Pulmonary artery endothelial cell (primary cell): ENCODE measurements around the gene OR2A12. TPM values are rescaled to one million over a fixed set of nuclear protein-coding genes. Genes with fewer than 3 reads are reported as not detected.
"Not testable (repeated sequence)": the region's sequence is repeated elsewhere in the genome, so short reads cannot be mapped to it uniquely, and the experiment has no call there.

Experiments
- DNase-seq: peaks from one replicate; pipeline ENCODE4 v3.0.0-alpha.2; 2011; ENCODE audit warnings: low read depth, low spot score
- total RNA-seq: library from RNA; depleted of rRNA; stranded (reverse); fragments of >200 nt; gene quantifications from 2 replicates; pipeline ENCODE4 v1.2.3, GENCODE V29; 2014

Gene OR2A12
- not detected in 2 replicates for total RNA-seq

- DNase-seq, result no peak
These were observed at the start of gene OR2A12 for GRCh38 chr7:144085978-144086377. Gene OR2A12, plus strand, starts transcription at chr7:144086278. Its CDS starts 8,830 bp downstream, at chr7:144095108.

DNA sequence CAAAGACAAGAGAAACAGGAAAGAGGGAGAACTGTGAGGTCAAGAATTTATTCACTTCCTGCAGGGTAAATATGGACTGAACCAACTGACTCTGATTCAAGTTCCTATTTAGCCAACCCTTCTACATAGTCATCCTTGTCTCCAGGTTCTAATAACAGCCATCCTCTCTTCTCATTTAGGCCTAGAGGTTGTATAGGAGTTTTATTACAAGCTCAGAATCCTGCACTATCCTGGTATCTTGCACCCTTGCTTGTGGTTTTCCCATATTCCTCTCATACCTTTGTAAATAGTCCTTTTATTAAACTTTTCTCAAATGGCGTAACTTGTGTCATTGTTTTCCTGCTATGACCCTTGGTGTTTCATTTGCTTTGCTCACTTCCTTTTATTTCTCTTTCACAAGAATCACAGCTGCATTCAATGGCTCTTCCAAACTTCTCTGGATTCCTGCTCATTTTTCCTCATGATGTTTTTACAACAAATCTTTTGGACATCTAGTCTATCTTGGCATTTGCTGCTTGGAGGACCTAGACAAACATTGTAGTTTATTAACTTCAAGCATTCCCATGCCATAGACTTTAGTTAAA is 49.7 kb upstream of the OR2A12 start:
- peak; percentile 4 for DNase-seq

DNA sequence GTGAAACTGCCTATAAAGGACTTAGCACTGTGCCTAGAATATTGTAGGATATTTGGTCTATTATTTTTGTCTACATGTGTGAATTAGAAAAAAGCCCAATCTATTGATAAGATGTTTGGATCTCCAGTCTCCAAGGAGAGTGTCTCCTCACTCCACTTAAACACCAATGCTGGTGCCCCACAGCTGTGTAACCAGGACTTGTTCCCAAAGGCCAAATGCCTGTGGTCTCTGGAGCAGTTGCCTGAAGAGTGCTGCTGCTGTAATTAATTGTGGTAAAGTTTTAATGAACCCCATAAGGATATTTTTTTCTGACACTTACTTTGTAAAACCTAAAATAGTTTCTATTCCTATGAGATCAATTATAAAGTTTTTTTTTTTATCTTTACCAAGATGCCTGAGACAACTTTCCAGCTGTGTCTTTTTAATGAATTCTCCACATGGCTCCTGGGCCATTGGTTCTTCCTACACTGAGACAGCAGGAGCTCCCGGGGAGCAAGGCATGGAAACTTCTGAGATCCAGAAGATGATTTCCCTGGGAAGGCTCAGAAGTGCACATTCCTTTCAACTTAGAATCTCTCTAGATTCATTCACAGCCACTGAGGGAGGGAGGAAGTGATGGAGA is 48.6 kb upstream of the OR2A12 start:
- no peak for DNase-seq

GRCh38 chr7:144038887-144039286 is 47.2 kb upstream of the OR2A12 start:
- DNase-seq, result no peak

DNA sequence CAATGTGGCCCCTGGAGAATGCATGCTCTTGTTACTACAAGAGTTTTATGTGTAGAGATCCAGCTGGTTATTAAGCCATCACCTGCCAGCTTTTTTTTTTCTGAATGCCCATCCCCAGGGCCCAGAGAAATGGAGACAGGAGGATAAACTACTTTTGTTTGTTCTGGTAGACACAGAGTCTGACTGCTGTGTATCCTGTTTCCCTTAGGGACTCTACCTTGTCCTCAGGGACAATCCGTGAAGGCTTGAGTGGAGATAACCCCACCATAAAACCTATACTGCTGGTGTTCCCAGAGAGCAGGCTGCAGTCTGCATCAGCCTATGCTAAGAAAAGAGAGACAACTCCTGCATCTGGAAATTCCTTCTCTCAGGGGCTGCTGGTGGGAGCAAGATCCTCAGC is 37.4 kb upstream of the OR2A12 start, which contains the start of gene OR2A5:
OR2A5 (plus strand) TSS at position 301 of the 400 bp plus-strand sequence. CDS start 1,454 bp downstream, outside the sequence.
- no peak for DNase-seq

DNA sequence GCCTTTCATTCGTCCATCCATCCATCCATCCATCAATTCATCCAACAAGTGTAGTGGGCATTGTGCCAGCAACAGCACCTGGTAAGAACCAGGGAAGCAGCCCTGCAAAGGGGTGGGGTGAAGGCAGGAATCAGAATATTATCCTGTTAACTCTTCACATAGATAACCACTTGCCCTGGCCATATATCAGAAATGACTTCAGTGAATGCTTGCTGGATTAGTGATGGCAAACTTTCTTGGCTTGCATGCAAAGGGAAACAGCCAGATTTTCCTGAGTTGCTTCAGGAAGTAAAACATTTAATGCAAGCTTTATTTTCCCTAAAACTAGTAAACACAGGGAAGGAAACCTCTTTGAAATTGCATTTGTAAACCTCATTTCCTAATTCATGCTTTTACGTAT is 36.6 kb upstream of the OR2A12 start:
- no peak for DNase-seq

DNA sequence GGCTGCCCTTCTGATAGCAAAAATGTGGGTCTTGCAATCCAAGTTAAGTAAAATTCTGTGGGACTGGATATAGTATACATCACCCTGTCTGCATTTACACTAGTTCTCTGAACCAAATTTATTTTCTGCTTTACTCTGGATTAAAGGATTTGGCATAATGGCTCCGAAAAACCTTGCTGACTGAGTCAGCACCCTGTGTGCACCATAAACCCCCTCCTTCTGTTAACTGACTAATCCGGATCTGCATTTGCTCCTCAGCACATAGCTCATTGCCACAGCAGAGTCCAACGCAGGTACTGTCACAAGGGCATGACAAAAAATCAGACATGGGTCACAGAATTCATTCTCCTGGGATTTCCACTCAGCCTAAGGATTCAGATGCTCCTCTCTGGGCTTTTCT is 36.0 kb upstream of the OR2A12 start:
- no peak for DNase-seq

- not testable (repeated sequence) for DNase-seq
These were observed 35.2 kb upstream of the OR2A12 start for GRCh38 chr7:144050884-144051283.

DNA sequence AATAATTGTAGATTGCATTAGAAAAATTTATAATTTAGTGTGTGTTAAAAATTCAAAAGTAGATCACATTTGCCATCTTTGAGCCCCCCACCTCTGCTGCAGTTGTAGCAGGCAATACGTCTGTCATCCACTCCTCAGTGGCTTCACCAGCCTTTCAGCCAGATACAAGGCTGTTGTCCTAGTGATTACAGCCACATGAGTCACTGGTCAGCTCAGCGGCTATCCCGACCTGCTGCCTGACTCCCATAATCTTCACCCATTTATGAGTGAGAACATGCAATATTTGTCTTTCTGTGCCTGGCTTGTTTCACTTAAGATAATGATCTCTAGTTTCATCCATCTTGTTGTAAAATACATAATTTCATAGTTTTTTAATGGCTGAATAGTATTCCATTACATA is 28.1 kb upstream of the OR2A12 start:
- no peak for DNase-seq

DNA sequence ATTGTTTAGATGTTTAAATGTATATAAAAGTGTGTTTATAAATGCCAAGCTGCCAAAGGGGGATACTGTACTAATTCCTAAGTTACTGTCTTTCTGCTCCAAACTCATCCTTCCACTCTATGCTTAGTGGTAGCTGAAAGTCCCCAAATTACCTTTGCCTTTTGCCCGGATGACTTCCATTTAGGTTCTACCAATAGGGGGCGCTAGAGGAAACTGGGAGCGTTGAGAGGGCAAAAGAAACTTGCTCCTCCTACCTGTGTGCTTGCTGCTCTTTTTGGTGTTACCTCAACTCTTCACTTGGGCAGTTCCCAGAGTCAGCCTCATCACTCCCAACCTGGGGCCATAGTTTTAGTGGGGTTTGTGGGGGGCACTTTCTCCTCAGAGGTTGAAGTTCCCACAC is 22.4 kb upstream of the OR2A12 start:
- no peak for DNase-seq

- DNase-seq, result no peak
These were observed 16.6 kb upstream of the OR2A12 start, which contains the start of gene OR2A25 for GRCh38 chr7:144069511-144069910. Gene OR2A25, plus strand, starts transcription at chr7:144069811. Its CDS starts 4,409 bp downstream, at chr7:144074220.

DNA sequence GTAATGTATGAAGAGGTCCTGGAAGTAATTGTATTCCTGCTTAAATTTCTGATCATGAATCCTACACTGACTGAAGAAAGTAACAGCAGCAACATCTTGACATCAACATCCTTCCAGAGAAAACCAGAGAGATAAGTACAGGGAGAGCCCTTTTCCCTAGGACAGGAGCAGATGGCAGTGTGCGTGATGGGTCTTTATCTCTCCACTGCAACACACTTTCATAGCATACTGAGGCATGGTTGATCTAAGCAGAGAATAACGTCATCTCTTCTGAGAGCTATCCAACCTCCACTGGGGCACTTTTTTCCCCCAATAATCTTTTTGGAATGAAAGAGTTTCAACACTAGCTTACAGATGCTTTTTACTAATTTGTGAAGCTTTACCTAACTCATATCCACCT is 16.1 kb upstream of the OR2A12 start:
- no peak for DNase-seq

GRCh38 chr7:144074374-144074773 is 11.7 kb upstream of the OR2A12 start:
- DNase-seq, result no peak

- DNase-seq, result no peak
These were observed 652 bp downstream of the OR2A12 start for GRCh38 chr7:144086730-144087129.

GRCh38 chr7:144087230-144087629 is 1.2 kb downstream of the OR2A12 start:
- no peak for DNase-seq

- no peak for DNase-seq
These were observed 4.6 kb downstream of the OR2A12 start for GRCh38 chr7:144090667-144091066.

- no peak for DNase-seq
These were observed 12.7 kb downstream of the OR2A12 start for GRCh38 chr7:144098776-144099175.

- DNase-seq, result no peak
These were observed 14.5 kb downstream of the OR2A12 start for GRCh38 chr7:144100607-144101006.

DNA sequence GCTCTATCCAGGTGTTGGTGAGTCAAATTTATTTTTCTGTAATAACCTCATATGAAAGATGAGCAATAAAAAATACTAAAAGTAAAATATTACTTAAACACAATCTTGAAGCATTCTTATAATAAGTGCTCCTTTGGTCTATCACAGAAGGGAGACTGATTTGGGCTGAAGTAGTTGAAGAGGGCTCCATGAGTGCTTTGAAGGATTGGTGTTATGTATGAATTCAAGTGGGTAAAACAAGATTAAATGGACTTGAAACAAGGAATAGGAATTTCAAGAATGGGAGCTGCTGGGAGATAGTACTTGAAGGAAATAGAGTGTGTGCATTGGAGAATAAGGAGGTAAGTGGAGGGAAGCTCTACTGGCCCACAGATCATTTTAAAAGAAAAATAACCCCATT is 16.0 kb downstream of the OR2A12 start:
- DNase-seq, result no peak

- no peak for DNase-seq
These were observed 19.1 kb downstream of the OR2A12 start for GRCh38 chr7:144105211-144105610.

DNA sequence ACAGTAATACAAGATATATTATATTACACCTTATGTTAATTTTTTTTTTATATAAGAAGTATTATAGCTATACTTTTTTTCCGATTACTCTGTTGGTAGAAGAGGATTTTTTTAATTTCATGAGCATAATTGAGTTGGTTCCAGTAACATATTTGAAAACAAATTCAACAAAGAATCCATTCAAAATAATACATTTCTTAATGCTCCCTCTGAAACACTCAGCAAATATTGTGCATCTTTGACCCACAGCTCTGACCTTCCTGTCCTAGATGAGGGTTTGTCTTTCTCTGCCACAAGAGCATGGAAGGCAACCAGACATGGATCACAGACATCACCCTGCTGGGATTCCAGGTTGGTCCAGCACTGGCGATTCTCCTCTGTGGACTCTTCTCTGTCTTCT is 23.2 kb downstream of the OR2A12 start, which contains the start of gene OR2A2:
OR2A2 (plus strand) TSS at position 301 of the 400 bp plus-strand sequence; CDS start at position 301, 0 bp downstream.
- DNase-seq, result no peak

DNA sequence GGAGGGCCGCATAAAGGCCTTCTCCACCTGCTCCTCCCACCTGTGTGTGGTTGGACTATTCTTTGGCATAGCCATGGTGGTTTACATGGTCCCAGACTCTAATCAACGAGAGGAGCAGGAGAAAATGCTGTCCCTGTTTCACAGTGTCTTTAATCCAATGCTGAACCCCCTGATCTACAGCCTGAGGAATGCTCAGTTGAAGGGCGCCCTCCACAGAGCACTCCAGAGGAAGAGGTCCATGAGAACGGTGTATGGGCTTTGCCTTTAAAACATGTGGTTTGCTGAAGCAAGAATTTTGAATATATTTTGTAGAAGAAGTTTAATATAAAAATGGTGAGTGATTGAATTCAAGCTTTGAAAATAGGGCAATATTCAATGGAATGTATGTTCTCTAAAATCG is 24.2 kb downstream of the OR2A12 start:
- no peak for DNase-seq

DNA sequence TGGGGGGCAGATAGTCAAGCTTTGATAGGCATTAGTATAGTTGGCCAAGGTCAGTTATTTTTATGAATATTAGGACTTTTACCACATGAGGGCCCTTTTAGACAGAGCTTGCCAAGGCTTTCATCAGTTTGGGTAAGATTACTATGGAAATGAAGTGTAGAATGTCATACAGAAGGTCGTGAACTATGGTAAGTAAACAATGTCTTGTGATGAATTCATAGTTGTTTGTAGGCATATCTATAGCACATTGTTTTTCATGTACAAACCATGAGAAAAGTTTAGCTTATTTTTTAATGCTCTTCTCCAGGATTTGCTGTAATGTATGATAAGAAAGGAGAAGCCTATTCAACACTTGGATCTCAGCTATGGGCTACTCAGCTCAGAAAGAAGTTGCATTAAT is 27.6 kb downstream of the OR2A12 start:
- DNase-seq, result no peak
